ENCODE measurements around the gene TRABD2A.

The TRABD2A gene

GRCh38 chr2:84904717-84905174 lies 23.9 kb upstream of the TRABD2A start:
- H3K27ac ChIP-seq: peak overlapping the region; percentile 96
- peak; percentile 67 for DNase-seq
- TF ChIP-seq CTCF (IDR thresholded peaks at IDR 0.05; ENCODE audit: low read depth, low read length): no peak
- H3K4me3 ChIP-seq (ENCODE audit: low read depth, low read length): peak overlapping the region; percentile 68
- no peaks in the 10 kb centered on the region for H3K9me3 ChIP-seq (ENCODE audit: severe bottlenecking)
- no peaks in the 10 kb centered on the region for H3K27me3 ChIP-seq (ENCODE audit: insufficient read depth, low read depth, severe bottlenecking)
- H3K36me3 ChIP-seq: peaks cover 19% of the 10 kb centered on the region

GRCh38 chr2:84904151-84904550 lies 23.3 kb upstream of the TRABD2A start:
- no peak overlapping the region for H3K4me3 ChIP-seq (ENCODE audit: low read depth, low read length)
- H3K27me3 ChIP-seq (ENCODE audit: insufficient read depth, low read depth, severe bottlenecking): no peaks in the 10 kb centered on the region
- peaks cover 19% of the 10 kb centered on the region for H3K36me3 ChIP-seq
- no peak for DNase-seq
- no peak for TF ChIP-seq CTCF (IDR thresholded peaks at IDR 0.05; ENCODE audit: low read depth, low read length)
- H3K9me3 ChIP-seq (ENCODE audit: severe bottlenecking): no peaks in the 10 kb centered on the region
- H3K27ac ChIP-seq: no peak overlapping the region

- no peak for TF ChIP-seq CTCF (IDR thresholded peaks at IDR 0.05; ENCODE audit: low read depth, low read length)
- DNase-seq: no peak
- no peaks in the 10 kb centered on the region for H3K9me3 ChIP-seq (ENCODE audit: severe bottlenecking)
- no peak overlapping the region for H3K4me3 ChIP-seq (ENCODE audit: low read depth, low read length)
- no peaks in the 10 kb centered on the region for H3K27me3 ChIP-seq (ENCODE audit: insufficient read depth, low read depth, severe bottlenecking)
- peaks cover 19% of the 10 kb centered on the region for H3K36me3 ChIP-seq
- no peak overlapping the region for H3K27ac ChIP-seq
These were observed 21.6 kb upstream of the TRABD2A start for GRCh38 chr2:84902526-84902925.

GRCh38 chr2:84901593-84902120 lies 20.8 kb upstream of the TRABD2A start:
- H3K27ac ChIP-seq: no peak overlapping the region
- H3K9me3 ChIP-seq (ENCODE audit: severe bottlenecking): no peaks in the 10 kb centered on the region
- no peak for TF ChIP-seq CTCF (IDR thresholded peaks at IDR 0.05; ENCODE audit: low read depth, low read length)
- no peak for DNase-seq
- no peak overlapping the region for H3K4me3 ChIP-seq (ENCODE audit: low read depth, low read length)
- peaks cover 10% of the 10 kb centered on the region for H3K36me3 ChIP-seq
- H3K27me3 ChIP-seq (ENCODE audit: insufficient read depth, low read depth, severe bottlenecking): no peaks in the 10 kb centered on the region

DNA sequence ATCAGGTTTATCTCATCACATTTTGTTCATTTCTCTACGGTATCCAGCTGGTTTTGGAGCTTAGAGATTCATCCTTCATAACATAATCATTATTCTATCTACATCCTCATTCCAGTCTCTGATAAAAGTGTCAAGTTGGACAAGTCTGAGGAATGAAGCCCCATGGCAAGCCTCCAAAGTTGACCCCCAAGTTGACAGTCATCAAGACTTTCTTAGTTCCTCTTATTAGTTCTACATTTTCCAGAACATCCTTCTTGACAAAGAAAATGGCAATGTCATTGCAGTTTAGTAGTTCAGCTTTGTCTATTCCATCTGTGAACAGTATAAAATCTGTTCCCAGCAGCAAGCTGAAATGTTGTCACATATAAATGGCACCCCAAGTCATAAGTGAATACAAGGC lies 20.1 kb upstream of the TRABD2A start:
- H3K27me3 ChIP-seq (ENCODE audit: insufficient read depth, low read depth, severe bottlenecking): no peaks in the 10 kb centered on the region
- peaks cover 4% of the 10 kb centered on the region for H3K36me3 ChIP-seq
- TF ChIP-seq CTCF (IDR thresholded peaks at IDR 0.05; ENCODE audit: low read depth, low read length): no peak
- no peaks in the 10 kb centered on the region for H3K9me3 ChIP-seq (ENCODE audit: severe bottlenecking)
- no peak overlapping the region for H3K27ac ChIP-seq
- no peak overlapping the region for H3K4me3 ChIP-seq (ENCODE audit: low read depth, low read length)
- DNase-seq: no peak

Measured in WERI-Rb-1 (cell line).